Mesenteric fat pad (tissue), 1 donor: ENCODE results near the gene CBLB. TPM values are rescaled to one million over a fixed set of nuclear protein-coding genes. Genes with fewer than 3 reads are reported as not detected.
"Not testable (repeated sequence)": the region's sequence is repeated elsewhere in the genome, so short reads cannot be mapped to it uniquely, and the experiment has no call there.

Experiments used
- DNase-seq: peaks from one replicate; pipeline ENCODE4 v3.0.0-alpha.2; 2020; ENCODE audit warnings: low spot score
- total RNA-seq: library from RNA; stranded (reverse); fragmentation: NEBNext Ultra II Directional; extraction: Animal tissue kit (Norgen Biotek cat#: 25700); gene quantifications from one replicate; pipeline ENCODE4 v1.2.1, GENCODE V29; 2021
- donor health status: DM: yes; HTN: yes; CAD: no.

Gene CBLB
- total RNA-seq, 1 donor from 2014 or later: 97.9 TPM

DNA sequence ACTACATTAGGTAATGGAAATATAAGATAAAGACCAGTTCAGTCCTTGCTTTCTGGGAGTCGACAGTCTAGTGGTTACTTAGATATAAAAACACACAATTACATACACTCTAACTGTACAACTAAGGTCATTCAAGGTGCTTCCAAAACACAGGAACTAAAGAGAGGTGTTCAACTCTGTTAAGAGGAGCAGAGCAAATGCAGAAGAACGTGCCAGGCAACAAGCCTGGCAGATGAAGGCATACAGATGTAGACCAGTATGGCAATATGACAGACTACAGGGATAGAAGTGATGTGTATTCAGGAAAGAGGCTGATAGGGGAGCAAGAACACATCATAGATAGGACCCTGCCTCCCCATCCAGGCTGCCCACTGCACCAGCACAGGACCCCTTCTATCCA is 78.3 kb downstream of the CBLB start:
- no peak for DNase-seq

DNA sequence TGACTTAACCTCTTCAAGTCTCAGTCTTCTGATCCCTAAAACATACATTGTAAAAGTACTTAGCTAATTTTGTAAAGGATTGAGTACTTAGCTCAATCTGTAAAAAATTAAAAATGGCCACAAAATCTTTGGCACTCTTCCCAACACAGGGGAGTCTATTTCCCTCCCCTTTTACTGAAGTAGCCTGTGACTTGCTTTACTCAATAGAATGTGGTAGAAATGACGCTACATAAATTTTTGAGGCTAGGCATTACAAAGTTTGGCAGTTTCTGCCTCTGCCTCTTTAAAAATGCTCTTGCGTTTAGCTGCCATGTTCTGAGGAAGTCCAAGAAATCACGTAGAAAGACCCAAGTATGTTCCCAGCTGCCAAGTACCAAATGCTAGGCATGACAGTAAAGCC is 80.2 kb downstream of the CBLB start:
- DNase-seq: no peak

DNA sequence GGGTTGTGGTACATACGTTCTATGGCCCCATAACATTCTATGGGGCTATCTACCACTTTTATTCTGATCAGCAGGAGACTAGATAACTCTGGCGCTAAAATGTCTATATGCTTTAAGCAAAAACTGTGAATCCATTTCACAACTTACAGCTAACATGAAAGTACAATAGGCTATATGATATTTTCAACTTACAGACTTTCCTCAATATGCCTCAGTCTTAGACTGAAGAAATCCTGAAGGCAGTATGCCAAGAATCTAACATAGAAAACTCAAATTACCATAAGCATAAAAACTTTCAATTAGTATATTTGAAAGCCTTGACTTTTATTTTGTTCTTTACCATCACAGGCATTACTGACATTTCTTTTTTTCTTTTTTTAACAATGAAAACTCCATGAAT is 81.4 kb downstream of the CBLB start:
- no peak for DNase-seq

DNA sequence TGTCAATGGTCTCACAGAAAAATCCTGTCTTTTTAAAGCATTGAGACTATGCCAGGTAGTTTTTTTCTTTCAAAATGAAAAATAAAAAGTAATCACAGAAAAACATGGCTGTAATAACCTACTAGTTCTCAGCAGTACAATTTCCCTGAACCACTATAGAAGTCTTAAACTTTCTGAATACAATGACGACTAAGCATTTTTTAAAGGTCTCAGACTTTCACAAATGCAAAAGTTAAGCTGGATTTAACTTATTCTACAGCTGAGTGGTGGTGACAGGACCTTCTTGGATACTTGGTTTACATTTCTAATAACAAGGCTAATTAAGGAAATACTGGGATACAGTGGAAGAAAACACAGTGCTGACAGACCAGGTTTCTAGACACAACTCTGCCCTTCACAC is 81.8 kb downstream of the CBLB start:
- no peak for DNase-seq

DNA sequence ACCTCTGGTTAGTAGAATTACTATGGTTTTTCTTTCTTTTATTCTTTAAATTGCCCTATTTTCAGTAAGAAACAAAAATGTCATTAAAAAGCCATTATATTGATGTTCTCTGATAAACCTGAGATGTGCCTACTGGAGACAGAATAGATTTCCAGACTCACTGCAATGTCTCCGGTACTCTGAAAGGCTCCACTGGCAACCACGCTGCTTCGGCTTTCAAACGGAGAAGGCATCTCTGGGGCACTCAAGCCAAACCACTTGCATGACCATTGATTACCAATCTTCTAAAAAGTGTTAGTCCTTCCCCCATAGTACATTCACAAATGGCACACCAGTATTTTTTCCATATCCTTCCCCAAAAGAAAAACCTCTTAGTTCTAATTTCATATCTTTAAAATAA is 82.6 kb downstream of the CBLB start:
- DNase-seq: no peak

DNA sequence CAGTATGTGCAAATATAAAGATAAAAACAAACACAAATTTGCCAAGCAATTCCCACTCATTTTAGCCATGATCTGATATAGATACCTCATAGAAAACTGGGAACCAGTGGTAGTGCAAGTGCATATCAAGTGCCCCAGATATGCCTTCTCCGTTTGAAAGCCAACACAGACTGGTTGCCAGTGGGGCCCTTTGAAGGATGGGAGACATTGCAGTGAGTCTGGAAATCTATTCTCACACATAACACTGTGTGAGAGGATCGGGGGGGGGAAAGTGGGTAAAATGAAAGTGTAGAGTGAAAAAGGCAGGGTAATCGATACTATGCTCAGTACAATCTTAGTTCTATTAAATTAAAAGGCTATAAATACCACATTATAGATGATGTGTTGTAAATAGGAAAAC is 83.0 kb downstream of the CBLB start:
- no peak for DNase-seq

DNA sequence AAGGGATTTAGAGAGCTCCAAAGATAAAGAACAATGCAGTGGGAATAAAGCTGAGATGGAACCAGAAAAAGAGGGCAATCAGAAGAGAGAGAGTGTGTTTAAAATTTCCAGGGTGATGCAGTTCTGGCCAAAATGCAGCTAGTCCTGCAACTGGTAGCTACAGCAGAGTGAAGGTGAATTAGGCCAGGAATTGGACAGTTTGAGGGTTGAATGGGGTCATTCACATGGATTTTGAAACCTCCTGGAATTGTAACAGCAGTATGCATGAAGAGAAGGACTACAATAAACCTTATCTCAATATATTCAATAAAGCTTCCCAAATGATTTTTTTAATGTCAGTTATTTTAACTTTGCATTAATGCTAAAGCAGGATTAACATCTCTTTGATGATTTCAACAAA is 85.2 kb downstream of the CBLB start:
- no peak for DNase-seq

DNA sequence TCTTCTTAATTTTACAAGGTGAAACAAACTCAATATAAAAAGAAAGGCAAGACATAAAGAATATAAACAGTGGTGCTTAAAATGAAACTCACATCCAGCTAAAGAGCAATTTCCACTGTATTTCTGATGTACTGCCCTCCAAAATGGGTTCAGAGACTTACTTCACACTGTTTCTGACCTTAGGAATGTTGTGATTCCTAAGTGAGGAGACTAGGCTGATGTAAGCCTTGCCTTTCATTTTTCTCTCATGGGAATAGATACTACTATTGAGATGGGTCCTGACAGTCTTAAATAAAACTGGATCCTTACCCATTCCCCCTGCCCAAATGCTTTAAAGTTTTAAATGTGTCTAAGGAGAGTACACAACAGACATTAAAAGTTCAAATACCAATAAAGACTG is 86.9 kb downstream of the CBLB start:
- no peak for DNase-seq

DNA sequence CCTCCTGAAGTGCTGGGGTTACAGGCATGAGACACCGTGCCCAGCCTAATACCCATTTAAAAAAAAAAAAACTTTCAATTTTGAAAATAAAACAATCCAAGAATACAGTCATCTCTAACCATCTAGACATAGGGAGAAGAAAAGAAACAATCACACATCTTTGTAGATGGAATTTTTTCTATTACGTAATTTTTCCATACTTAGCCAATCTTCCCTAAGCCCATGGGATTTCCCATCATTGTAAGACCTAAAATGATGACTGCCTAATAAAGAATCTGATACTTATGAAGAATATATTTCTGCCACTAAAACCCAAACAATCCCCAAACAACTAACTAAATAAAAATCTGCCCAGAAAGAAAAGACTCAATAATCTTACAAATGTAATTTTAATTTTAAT is 88.7 kb downstream of the CBLB start:
- no peak for DNase-seq

DNA sequence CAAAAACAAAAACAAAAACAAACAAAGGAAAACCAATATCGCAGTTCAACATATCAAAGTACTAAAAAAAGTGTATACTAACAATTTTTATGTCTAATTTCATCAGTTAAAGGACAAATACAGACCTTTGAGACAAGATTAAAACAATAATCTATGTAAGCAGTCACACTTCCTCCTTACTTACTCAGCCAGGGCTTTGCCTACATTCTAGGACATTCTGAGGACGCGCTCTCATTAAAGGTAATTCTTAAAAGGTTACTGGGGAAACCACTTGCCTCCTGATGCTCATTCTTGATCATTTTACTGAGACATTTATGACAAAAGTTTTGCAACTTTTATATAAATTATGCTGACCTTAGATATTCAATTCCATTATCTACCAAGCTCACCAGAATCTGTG is 93.4 kb downstream of the CBLB start:
- no peak for DNase-seq

DNA sequence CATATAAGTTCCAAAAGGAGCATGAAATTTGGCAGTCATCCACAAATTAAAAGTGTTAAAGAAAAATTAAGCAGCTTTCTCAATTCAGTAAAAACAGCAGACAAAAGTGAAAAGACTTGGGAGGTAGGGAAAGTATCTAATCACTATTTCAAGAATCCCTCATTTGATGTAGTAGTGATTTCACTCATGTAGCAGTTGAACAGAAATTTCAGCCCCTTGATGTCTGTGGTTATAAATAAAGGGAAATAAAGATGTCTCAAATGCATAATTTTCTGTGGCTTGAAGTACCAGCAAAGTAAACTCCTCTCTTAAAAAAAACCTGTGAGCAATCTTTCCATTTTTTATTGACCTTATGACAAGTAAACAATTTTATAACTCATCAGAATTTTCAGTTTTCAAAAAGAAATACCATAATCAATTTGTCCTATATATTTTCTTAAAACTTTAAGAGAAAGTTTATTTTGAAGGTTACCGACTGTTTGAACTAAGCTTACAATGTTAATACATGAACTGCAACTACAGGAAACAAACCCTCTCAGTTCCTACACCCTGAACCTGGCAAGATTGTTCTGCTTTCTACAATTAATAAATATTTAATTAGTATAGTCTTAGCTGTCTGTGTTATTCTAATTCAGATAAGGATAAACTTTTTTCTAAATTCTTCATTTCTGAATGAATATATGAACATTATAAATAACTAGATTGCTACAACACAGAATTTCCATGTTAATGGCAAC is 94.2 kb downstream of the CBLB start:
- DNase-seq: no peak

DNA sequence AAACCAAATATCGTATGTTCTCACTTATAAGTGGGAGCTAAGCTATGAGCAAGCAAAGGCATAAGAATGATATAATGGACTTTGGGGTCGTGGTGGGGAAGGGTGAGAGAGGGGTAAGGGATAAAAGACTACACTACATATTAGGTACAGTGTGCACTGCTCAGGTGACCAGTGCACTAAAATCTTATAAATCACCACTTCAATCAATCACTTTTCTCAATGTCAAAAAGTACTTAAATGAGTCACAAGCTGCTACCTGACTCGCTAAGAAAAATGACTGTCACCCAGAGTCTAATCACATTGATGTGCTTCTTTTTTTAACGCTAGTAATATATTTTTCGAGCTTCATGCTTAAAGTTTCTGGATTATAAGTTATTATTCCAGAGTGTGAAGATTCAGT is 95.5 kb downstream of the CBLB start:
- DNase-seq: no peak

DNA sequence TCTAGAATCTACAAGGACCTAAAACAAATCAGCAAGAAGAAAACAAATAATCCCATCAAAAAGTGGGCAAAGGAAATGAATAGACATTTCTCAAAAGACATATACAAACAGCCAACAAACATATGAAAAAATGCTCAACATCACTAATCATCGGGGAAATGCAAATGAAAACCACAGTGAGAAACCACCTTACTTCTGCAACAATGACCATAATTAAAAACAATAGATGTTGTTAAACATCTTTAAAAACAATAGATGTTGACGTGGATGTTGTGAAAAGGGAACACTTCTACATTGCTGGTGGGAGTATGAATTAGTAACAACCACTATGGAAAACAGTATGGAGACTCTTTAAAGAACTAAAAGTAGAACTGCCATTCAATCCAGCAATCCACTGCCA is 96.2 kb downstream of the CBLB start:
- no peak for DNase-seq

DNA sequence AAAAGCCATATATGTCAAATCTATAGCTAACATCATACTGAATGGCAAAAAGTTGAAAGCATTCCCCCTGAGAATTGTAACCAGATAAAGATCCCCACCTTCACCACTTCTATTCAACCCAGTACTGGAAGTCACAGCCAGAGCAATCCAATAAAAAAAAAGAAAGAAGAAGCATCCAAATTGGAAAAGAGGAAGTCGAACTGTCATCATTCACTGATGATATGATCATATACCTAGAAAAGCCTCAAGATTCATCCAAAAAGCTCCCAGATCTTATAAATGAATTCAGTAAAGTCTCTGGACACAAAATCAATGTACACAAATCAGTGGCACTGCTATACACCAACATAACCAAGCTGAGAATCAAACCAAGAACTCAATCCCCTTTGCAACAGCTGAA is 97.4 kb downstream of the CBLB start:
- no peak for DNase-seq

DNA sequence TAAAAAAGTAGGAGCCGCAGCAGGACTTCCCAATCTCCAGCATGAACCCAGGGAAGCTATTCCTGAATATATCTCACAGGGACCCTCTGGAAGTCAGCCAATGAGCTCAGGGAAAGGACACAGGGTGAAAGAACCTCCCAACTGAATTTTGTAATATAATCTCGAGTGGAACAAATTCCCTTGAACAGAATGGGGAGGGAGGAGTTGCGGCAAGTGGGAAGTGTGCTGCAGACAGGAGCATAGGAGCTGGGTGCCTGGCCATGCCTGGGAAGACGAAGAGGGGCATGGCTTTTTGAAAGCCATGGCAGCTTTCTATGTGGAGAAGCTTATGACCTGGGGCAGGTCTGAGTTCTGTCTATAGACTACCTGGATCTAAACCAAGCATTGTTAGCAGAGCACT is 98.4 kb downstream of the CBLB start:
- DNase-seq: no peak

DNA sequence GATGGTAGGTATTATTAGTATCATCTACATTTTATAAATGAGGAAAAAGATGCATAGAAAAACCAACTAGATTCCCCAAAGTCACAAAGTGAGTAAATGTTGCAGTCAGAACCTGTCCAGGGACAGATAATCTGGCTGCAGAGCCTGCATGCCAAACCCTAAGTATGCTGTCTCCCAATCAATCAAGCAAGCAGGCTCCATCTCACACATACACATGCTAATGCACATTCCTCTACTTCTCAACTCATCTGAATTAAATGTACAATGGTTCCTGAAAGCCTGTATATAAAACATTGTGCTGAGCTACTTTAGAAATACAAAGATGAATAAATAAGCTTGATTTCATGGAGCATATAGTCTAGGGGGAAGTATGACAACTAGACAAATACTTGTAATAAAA is 101.0 kb downstream of the CBLB start:
- DNase-seq: no peak

DNA sequence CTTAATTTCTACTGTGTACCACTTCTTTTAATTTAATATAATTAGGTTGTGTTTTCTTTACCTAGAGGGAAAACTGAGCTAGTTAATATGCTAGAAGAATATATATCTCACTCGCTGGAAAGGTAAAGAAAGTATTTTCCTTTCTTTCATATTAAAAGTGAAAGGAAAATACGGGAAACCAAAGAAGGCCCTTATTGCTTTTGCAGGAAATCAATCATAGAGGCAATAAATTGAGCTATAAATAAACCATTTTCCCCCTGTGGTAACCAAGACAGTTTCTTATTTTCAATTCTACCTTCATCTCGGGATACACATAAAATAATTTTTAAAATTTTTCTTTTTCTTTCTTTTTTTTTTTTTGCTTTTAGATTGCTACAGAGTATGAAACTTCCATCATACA is 101.6 kb downstream of the CBLB start:
- no peak for DNase-seq

DNA sequence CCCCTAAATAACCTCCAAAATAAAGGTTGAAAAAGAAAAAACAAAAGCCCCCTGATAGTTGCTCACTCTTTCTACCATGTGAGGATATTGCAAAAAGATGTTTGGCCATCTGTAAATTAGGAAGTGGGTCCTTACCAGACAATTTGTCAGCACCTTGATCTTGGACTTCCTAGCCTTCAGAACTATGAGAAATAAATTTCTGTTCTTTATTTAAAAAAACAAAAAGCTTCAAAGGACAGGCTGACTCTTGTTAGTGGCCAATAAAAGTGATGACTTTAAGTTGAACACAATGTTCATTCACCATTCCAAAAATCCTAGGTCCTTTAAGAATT is 103.5 kb downstream of the CBLB start:
- DNase-seq: no peak

DNA sequence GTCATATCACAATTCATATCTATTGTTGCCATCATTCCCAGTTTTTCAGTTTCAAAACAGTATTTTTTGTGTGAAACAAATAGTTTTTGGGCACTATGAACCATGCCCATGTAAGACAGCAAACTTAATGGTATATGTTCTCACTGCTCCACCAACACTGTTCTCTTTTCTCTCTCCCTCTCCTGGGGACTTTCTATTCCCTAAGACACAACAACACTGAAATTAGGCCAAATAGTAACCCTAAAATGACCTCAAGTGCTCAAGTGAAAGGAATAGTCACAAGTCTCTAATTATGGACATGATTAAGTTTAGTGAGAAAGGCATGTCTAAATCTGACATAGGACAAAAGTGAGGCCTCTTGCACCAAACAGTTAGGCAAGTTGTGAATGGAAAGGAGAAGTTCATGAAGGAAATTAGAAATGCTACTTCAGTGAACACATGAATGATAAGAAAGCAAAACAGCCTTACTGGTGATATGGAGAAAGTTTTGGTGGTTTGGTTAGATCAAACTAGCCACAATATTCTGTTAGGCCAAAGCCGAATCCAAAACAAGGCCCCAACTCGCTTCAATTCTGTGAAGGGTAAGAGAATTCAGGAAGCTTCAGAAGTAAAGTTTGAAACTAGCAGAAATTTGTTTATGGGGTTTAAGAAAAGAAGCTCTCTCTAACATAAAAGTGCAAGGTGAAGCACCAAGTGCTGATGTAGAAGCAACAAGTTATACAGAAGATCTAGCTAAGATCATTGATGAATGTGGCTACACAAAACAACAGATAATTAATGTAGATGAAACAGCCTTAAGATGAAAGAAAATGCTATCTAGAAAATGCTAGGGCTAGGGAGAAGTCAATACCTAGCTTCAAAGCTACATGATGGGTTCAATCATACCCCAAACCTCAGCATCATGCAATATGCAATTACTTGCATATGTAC is 104.2 kb downstream of the CBLB start:
- DNase-seq: no peak

DNA sequence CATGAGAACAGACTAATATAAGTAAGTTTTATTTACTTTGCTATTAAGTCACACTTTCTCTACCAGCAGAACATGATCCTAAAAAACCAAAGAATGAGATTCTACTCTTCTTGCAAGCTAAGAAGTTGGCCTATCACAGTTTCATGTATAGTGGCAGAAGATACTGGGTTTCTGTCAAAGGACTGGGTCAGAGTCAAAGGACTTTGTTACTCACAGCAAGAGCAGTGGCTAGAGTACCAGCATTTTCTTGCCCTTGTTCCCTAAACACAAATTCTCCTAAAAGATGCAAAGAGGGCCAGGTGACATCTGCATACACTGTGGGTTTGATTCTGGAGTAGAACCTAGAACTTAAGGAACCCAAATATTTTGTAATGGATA is 105.2 kb downstream of the CBLB start:
- no peak for DNase-seq

DNA sequence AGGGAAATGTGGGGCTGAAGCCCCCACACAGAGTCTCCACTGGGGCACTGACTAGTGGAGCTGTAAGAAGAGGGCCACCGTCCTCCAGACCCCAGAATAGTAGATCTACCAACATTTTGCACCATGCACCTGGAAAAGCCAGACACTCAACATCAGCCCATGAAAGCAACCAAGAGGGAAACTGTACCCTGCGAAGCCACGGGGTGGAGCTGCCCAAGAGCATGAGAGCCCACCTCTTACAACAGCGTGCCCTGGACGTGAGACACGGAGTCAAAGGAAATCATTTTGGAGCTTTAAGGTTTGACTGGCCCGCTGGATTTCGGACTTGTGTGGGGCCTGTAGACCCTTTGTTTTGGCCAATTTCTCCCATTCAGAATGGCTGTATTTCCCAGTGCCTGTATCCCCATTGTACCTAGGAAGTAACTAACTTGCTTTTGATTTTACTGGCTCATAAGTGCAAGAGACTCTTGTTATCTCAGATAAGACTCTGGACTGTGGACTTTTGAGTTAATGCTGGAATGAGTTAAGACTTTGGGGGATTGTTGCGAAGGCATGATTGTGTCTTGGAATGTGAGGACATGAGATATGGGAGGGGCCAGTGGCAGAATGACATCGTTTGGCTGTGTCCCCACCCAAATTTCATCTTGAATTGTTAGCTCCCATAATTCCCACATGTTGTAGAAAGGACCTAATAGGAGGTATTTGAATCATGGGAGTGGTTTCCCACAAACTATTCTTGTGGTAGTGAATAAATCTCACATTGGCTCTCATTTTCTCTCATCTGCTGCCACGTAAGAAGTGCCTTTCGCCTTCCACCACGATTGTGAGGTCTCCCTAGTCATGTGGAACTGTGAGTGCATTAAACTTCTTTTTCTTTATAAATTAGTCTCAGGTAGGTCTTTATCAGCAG is 105.8 kb downstream of the CBLB start:
- no peak for DNase-seq

DNA sequence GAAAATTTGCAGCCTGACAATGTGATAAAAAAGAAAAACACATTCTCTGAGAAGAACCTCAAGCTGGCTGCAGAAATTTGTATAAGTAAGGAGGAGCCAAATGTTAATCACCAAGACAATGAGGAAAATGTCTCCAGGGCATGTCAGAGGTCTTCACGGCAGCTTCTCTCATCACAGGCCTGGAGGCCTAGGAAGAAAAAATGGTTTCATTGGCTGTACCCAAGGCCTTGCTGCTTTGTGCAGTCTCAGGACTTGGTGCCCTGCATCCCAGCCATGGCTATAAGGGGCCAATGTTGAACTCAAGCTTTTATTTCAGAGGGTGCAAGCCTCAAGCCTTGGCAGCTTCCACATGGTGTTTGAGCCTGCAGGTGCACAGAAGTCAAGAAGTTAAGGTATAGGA is 106.6 kb downstream of the CBLB start:
- not testable (repeated sequence) for DNase-seq
